K562 (cell line): ENCODE results near the gene HINT3. TPM values are rescaled to one million over a fixed set of nuclear protein-coding genes. Genes with fewer than 3 reads are reported as not detected.

Experiments
- CEBPG ChIP-seq, 3 experiments: fragments of 200-800 bp in 1 of 3; sonication (Bioruptor generic) in 1 of 3; sonication (generic) in 1 of 3; formaldehyde crosslinking in 1 of 3; IDR thresholded peaks in 2 of 3; conservative IDR thresholded peaks in 1 of 3; 2 replicates each; pipeline versions ENCODE4 v1.6.1 to v1.8.0; 2016 to 2022; ENCODE audit warnings: missing compliant biosample characterization in 2 of 3, missing genetic modification characterization in 2 of 3, mild to moderate bottlenecking in 1 of 3, missing genetic modification reagents in 1 of 3
- HSF4 ChIP-seq: fragments of 250-450 bp; sonication (Bioruptor Pico); IDR thresholded peaks from 2 replicates; pipeline ENCODE4 v2.1.2; 2022; ENCODE audit warnings: mild to moderate bottlenecking, moderate library complexity, borderline replicate concordance
- IFI16 ChIP-seq: fragments of 250-450 bp; sonication (Bioruptor Pico); IDR thresholded peaks from 2 replicates; pipeline ENCODE4 v2.1.2; 2022; ENCODE audit warnings: mild to moderate bottlenecking, inconsistent platforms
- JUND ChIP-seq, 2 experiments: IDR thresholded peaks; 2 replicates in 1 of 2; 3 replicates in 1 of 2; pipeline ENCODE4 v1.6.1; 2011; ENCODE audit warnings: borderline replicate concordance in 2 of 2, low read depth in 2 of 2, low read length in 2 of 2, improper control_type of control experiment in 1 of 2, missing biosample characterization in 1 of 2, missing genetic modification characterization in 1 of 2, missing genetic modification reagents in 1 of 2
- MEF2D ChIP-seq: conservative IDR thresholded peaks from 2 replicates; pipeline ENCODE4 v1.6.1; 2016; ENCODE audit warnings: low read depth, missing genetic modification characterization, missing compliant biosample characterization
- ZNF212 ChIP-seq: fragments of 450-650 bp; formaldehyde crosslinking; IDR thresholded peaks from 2 replicates; pipeline ENCODE4 v1.4.0; 2020; ENCODE audit warnings: mild to moderate bottlenecking
- ZNF324 ChIP-seq: fragments of 250-450 bp; sonication (Bioruptor Pico); IDR thresholded peaks from 2 replicates; pipeline ENCODE4 v1.4.0; 2020; ENCODE audit warnings: mild to moderate bottlenecking
- ZNF830 ChIP-seq: fragments of 250-450 bp; sonication (Bioruptor Pico); IDR thresholded peaks from 2 replicates; pipeline ENCODE4 v1.5.0; 2021; ENCODE audit warnings: mild to moderate bottlenecking
- polyA plus RNA-seq, 8 experiments: library from polyadenylated mRNA; depleted of rRNA in 4 of 8; stranded (reverse) in 5 of 8; unstranded in 3 of 8; fragments of >200 nt; fragmentation: Nextera tagmentation in 2 of 8; fragmentation: Illumina TruSeq in 1 of 8; extraction: Ambion mirVana in 2 of 8; extraction: Trizol in 1 of 8; gene quantifications; 2 replicates each; pipeline versions ENCODE4 v1.2.1 to v1.2.3, GENCODE V29; 2011 to 2014; ENCODE audit warnings: inconsistent platforms in 1 of 8, missing spikeins in 1 of 8
- total RNA-seq, 7 experiments: library from RNA; depleted of rRNA in 6 of 7; stranded (reverse); fragments of >200 nt in 6 of 7; fragmentation: Illumina TruSeq in 2 of 7; extraction: Trizol in 2 of 7; gene quantifications; 2 replicates each; pipeline versions ENCODE4 v1.2.1 to v1.2.3, GENCODE V29; 2011 to 2021; ENCODE audit warnings: low replicate concordance in 1 of 7
- TF ChIP-seq, protein P1 (sequence below): fragments of 250-450 bp; sonication (Bioruptor Pico); IDR thresholded peaks from 2 replicates; pipeline ENCODE4 v1.4.0; 2020
- TF ChIP-seq, protein P2 (sequence below): IDR thresholded peaks from 3 replicates; pipeline ENCODE4 v1.6.1; 2011; ENCODE audit warnings: borderline replicate concordance, mild to moderate bottlenecking, moderate library complexity; ENCODE audit not compliant: insufficient read length; ENCODE audit errors: extremely low read depth

HINT3 gene
- total and polyA plus RNA-seq, 9 of the 15 experiments (the other 6 are each of a cell fraction or from before 2014, with no cell fraction given) = 1.4 to 16.6 (median 10.8) TPM

DNA sequence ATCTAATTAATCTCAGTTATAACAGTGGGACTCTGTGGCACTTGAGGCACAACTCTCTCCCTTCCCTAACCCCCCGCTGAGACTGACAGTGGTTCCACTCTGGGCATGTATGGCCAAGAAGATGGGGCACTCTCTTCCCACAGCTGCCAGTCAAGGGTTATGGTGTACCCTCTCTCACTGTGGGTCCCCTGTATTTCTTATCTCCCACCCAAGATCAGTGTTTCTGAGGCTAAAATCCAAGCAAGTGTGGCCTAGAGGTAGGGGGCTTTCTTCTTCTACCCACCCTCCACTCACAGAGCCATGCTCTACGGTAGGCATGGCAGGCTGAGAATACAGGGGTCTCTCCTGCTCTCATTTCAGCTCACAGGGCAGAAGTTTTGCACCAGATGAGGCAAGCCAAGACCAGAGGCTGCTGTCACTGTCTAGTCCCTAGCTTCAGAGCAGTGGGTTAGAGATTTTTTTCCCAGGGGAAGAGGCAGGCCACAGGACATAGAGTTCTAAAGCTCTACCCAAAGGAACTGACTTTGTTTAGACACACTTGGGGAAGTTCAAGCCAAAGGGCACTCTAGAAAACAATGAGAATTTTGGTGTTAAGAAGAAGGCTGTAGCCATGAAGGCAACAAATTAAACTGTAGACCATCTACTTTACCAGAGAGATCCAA is 31.7 kb upstream of the HINT3 start (continued):
- peak; percentile 58; the same call in 1 of the 2 replicates for TF ChIP-seq MEF2D
- TF ChIP-seq CEBPG (CRISPR knock-in tag; IDR thresholded peaks at IDR 0.05) = no peak
- TF ChIP-seq CEBPG (tag; conservative IDR thresholded peaks at IDR 0.05 in 1 of 2, IDR thresholded peaks at IDR 0.05 in 1 of 2) = no peak
- no peak for TF ChIP-seq ZNF830 (CRISPR knock-in tag)
- TF ChIP-seq, protein P1, sequence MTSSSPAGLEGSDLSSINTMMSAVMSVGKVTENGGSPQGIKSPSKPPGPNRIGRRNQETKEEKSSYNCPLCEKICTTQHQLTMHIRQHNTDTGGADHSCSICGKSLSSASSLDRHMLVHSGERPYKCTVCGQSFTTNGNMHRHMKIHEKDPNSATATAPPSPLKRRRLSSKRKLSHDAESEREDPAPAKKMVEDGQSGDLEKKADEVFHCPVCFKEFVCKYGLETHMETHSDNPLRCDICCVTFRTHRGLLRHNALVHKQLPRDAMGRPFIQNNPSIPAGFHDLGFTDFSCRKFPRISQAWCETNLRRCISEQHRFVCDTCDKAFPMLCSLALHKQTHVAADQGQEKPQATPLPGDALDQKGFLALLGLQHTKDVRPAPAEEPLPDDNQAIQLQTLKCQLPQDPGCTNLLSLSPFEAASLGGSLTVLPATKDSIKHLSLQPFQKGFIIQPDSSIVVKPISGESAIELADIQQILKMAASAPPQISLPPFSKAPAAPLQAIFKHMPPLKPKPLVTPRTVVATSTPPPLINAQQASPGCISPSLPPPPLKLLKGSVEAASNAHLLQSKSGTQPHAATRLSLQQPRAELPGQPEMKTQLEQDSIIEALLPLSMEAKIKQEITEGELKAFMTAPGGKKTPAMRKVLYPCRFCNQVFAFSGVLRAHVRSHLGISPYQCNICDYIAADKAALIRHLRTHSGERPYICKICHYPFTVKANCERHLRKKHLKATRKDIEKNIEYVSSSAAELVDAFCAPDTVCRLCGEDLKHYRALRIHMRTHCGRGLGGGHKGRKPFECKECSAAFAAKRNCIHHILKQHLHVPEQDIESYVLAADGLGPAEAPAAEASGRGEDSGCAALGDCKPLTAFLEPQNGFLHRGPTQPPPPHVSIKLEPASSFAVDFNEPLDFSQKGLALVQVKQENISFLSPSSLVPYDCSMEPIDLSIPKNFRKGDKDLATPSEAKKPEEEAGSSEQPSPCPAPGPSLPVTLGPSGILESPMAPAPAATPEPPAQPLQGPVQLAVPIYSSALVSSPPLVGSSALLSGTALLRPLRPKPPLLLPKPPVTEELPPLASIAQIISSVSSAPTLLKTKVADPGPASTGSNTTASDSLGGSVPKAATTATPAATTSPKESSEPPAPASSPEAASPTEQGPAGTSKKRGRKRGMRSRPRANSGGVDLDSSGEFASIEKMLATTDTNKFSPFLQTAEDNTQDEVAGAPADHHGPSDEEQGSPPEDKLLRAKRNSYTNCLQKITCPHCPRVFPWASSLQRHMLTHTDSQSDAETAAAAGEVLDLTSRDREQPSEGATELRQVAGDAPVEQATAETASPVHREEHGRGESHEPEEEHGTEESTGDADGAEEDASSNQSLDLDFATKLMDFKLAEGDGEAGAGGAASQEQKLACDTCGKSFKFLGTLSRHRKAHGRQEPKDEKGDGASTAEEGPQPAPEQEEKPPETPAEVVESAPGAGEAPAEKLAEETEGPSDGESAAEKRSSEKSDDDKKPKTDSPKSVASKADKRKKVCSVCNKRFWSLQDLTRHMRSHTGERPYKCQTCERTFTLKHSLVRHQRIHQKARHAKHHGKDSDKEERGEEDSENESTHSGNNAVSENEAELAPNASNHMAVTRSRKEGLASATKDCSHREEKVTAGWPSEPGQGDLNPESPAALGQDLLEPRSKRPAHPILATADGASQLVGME (CRISPR knock-in tag) = no peak
- no peak for TF ChIP-seq IFI16 (CRISPR knock-in tag)
- no peak for TF ChIP-seq ZNF212 (CRISPR knock-in tag)
- TF ChIP-seq, protein P2, sequence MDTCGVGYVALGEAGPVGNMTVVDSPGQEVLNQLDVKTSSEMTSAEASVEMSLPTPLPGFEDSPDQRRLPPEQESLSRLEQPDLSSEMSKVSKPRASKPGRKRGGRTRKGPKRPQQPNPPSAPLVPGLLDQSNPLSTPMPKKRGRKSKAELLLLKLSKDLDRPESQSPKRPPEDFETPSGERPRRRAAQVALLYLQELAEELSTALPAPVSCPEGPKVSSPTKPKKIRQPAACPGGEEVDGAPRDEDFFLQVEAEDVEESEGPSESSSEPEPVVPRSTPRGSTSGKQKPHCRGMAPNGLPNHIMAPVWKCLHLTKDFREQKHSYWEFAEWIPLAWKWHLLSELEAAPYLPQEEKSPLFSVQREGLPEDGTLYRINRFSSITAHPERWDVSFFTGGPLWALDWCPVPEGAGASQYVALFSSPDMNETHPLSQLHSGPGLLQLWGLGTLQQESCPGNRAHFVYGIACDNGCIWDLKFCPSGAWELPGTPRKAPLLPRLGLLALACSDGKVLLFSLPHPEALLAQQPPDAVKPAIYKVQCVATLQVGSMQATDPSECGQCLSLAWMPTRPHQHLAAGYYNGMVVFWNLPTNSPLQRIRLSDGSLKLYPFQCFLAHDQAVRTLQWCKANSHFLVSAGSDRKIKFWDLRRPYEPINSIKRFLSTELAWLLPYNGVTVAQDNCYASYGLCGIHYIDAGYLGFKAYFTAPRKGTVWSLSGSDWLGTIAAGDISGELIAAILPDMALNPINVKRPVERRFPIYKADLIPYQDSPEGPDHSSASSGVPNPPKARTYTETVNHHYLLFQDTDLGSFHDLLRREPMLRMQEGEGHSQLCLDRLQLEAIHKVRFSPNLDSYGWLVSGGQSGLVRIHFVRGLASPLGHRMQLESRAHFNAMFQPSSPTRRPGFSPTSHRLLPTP = no peak
- TF ChIP-seq ZNF324 = no peak
- TF ChIP-seq HSF4 (CRISPR knock-in tag) = no peak
- no peak for TF ChIP-seq JUND (IDR thresholded peaks at IDR 0.05; ENCODE audit: borderline replicate concordance, low read depth, low read length)
- TF ChIP-seq JUND (tag; IDR thresholded peaks at IDR 0.05; ENCODE audit: borderline replicate concordance, low read depth, low read length) = no peak
